Heart left ventricle (tissue), 16 donors: ENCODE measurements around the gene NYAP2. TPM values are rescaled to one million over a fixed set of nuclear protein-coding genes. Genes with fewer than 3 reads are reported as not detected.

Experiments
- ATAC-seq, 4 donors: fragments of 200-7000 bp; cut with Tn5 transposase; one replicate each; pipeline ENCODE4 v1.9.1; 2020 to 2022; ENCODE audit warnings: moderate library complexity in 4 of 4, mild to moderate bottlenecking in 3 of 4, moderate number of reproducible peaks in 1 of 4
- DNase-seq, 5 donors: peaks; one replicate each; pipeline ENCODE4 v3.0.0-alpha.2; 2020
- H3K27ac ChIP-seq, 12 donors: fragments of 200-600 bp; sonication (generic) in 4 of 12; one replicate each; pipeline versions ENCODE4 v1.5.0 to v1.8.0; 2016 to 2022; ENCODE audit warnings: mild to moderate bottlenecking in 2 of 12
- H3K27me3 ChIP-seq, 9 donors: fragments of 200-600 bp; sonication (generic) in 2 of 9; one replicate each; pipeline versions ENCODE4 v1.5.1 to v1.8.0; 2016 to 2022; ENCODE audit warnings: mild to moderate bottlenecking in 3 of 9
- H3K36me3 ChIP-seq, 9 donors: fragments of 200-600 bp; sonication (generic) in 2 of 9; one replicate each; pipeline versions ENCODE4 v1.5.0 to v1.8.0; 2018 to 2022; ENCODE audit warnings: mild to moderate bottlenecking in 2 of 9
- H3K4me1 ChIP-seq, 12 donors: fragments of 200-600 bp; sonication (generic) in 4 of 12; one replicate each; pipeline versions ENCODE4 v1.5.0 to v1.8.0; 2016 to 2022; ENCODE audit warnings: mild to moderate bottlenecking in 3 of 12
- H3K4me3 ChIP-seq, 12 donors: fragments of 200-600 bp; sonication (generic) in 4 of 12; one replicate each; pipeline versions ENCODE4 v1.5.0 to v1.8.0; 2017 to 2022; ENCODE audit warnings: mild to moderate bottlenecking in 9 of 12, moderate library complexity in 4 of 12
- H3K9me3 ChIP-seq, 12 donors: fragments of 200-600 bp; sonication (generic) in 4 of 12; one replicate each; pipeline versions ENCODE4 v1.5.0 to v1.8.0; 2016 to 2022; ENCODE audit warnings: mild to moderate bottlenecking in 1 of 12
- CTCF ChIP-seq, 12 donors: fragments of 200-600 bp; sonication (generic) in 4 of 12; IDR thresholded peaks; one replicate each; pipeline versions ENCODE4 v1.5.0 to v1.8.0; 2018 to 2022; ENCODE audit warnings: antibody characterized with exemption in 12 of 12, mild to moderate bottlenecking in 5 of 12
- POLR2A ChIP-seq, 2 donors: fragments of 450-650 bp; IDR thresholded peaks; one replicate each; pipeline ENCODE4 v1.6.1; 2017; ENCODE audit warnings: antibody characterized with exemption in 2 of 2, mild to moderate bottlenecking in 2 of 2, moderate library complexity in 2 of 2
- WGBS, 4 donors: extraction: QIAGEN DNeasy Blood & Tissue Kit in 2 of 4; methylation state at CpG; one replicate each; pipeline versions ENCODE4 v1.1.5 to v1.1.7; 2013 to 2018; 5-methylcytosine and 5-hydroxymethylcytosine counted together
- intact Hi-C, 10 donors: fragments of 100-400 bp; cut with DNase I; formaldehyde crosslinking; loops; one replicate each; pipeline versions ENCODE4 v1.11.1 to v1.14.2; 2022
- polyA plus RNA-seq, 2 donors: library from polyadenylated mRNA; stranded (reverse); fragments of 200-250 nt; gene quantifications; one replicate each; pipeline ENCODE4 v1.2.3, GENCODE V29; 2013
- total RNA-seq, 9 donors: library from RNA; depleted of rRNA in 2 of 9; stranded (reverse); fragments of >200 nt in 2 of 9; fragmentation: NEBNext Ultra II Directional in 3 of 9; extraction: Animal tissue kit (Norgen Biotek cat#: 25700) in 3 of 9; gene quantifications; one replicate each; pipeline versions ENCODE4 v1.1.0 to v1.2.4, GENCODE V29; 2016 to 2023
- donor health status: ischemic (EF 13 %, LVEDD 7.1; RV severe dilation, severe dysfunction).
- donor health status: healthy with polysubstance abuse.
- donor health status: DM: no; HTN: yes; CAD: no.
- donor health status: DM: no; HTN: no; CAD: no.
- donor health status: ischemic (EF 25% LVEDD 6.9; RV normal size, moderate dysfunction).
- donor health status: ischemic (EF 25% LVEDD 5.7; RV mildly dilated, moderate dysfunction).
- donor health status: healthy.
- donor health status: DM: yes; HTN: yes; CAD: no.
- donor health status: ischemic (EF 35%, LVEDD 5.7; RV mildly dilated, moderate dysfunction).
- donor health status: nonischemic (EF 11% LVEDD 7.7; RV severe dilation, severe dysfunction).
- donor health status: DM: yes; HTN: yes; CAD: no.
- donor health status: PGD.
- donor health status: ischemic (EF 29% LVEDD 5.4; RV normal size, mild dysfunction).
- donor health status: nonischemic (EF 23%, LVEDD 6.1; RV moderate dilation, normal function).

NYAP2 gene
- total and polyA plus RNA-seq, 11 donors = not detected

- ATAC-seq (no peak), DNase-seq (no peak)
- Histone ChIP-seq H3K4me1 (no peaks in the 10 kb centered on the region), H3K4me3 (no peak overlapping the region), H3K36me3 (no peaks in the 10 kb centered on the region), H3K27ac (no peak overlapping the region), H3K27me3 (no peaks in the 10 kb centered on the region), H3K9me3 (no peaks in the 10 kb centered on the region)
- WGBS, 4 donors = 56 to 67% (median 60%) methylated on average over 3 of the region's 3 CpGs
- intact Hi-C loops = no loop called here
- no peak for TF ChIP-seq POLR2A (IDR thresholded peaks at IDR 0.05)
- no peak for TF ChIP-seq CTCF (IDR thresholded peaks at IDR 0.05)
These were observed 216.0 kb downstream of the NYAP2 start for GRCh38 chr2:225615514-225615913.

GRCh38 chr2:225616372-225616771 is 216.9 kb downstream of the NYAP2 start:
- no peaks in the 10 kb centered on the region for H3K27me3 ChIP-seq
- ATAC-seq = no peak
- 73 to 81% (median 78%) methylated on average over 4 of the region's 4 CpGs for WGBS, 4 donors
- intact Hi-C loops = no loop called here
- no peak for DNase-seq
- no peaks in the 10 kb centered on the region for H3K4me1 ChIP-seq
- H3K4me3 ChIP-seq = no peak overlapping the region
- H3K27ac ChIP-seq = no peak overlapping the region
- TF ChIP-seq POLR2A (IDR thresholded peaks at IDR 0.05) (no peak), CTCF (IDR thresholded peaks at IDR 0.05) (no peak)
- H3K9me3 ChIP-seq = no peaks in the 10 kb centered on the region
- H3K36me3 ChIP-seq = no peaks in the 10 kb centered on the region

GRCh38 chr2:225616848-225617247 is 217.3 kb downstream of the NYAP2 start:
- intact Hi-C loops = no loop called here
- WGBS, 4 donors = 66 to 73% (median 72%) methylated on average over 2 of the region's 2 CpGs

GRCh38 chr2:225620227-225620626 is 220.7 kb downstream of the NYAP2 start:
- intact Hi-C loops = no loop called here
- no peak overlapping the region for H3K4me3 ChIP-seq

More at GRCh38 chr2:225616848-225617247, 217.3 kb downstream of the NYAP2 start:
- ATAC-seq (no peak), DNase-seq (no peak)
- Histone ChIP-seq H3K36me3 (no peaks in the 10 kb centered on the region), H3K9me3 (no peaks in the 10 kb centered on the region), H3K4me3 (no peak overlapping the region), H3K4me1 (no peaks in the 10 kb centered on the region), H3K27me3 (no peaks in the 10 kb centered on the region), H3K27ac (no peak overlapping the region)
- TF ChIP-seq POLR2A (IDR thresholded peaks at IDR 0.05) = no peak
- TF ChIP-seq CTCF (IDR thresholded peaks at IDR 0.05) = no peak

More at GRCh38 chr2:225620227-225620626, 220.7 kb downstream of the NYAP2 start:
- no peak overlapping the region for H3K27ac ChIP-seq
- no peaks in the 10 kb centered on the region for H3K36me3 ChIP-seq
- no peaks in the 10 kb centered on the region for H3K27me3 ChIP-seq
- 79 to 88% (median 84%) methylated on average over 21 of the region's 21 CpGs for WGBS, 4 donors
- TF ChIP-seq CTCF (IDR thresholded peaks at IDR 0.05) (no peak), POLR2A (IDR thresholded peaks at IDR 0.05) (no peak)
- no peak for ATAC-seq
- no peaks in the 10 kb centered on the region for H3K9me3 ChIP-seq
- H3K4me1 ChIP-seq = no peaks in the 10 kb centered on the region
- DNase-seq = no peak
